Stomach smooth muscle (tissue), 2 donors: ENCODE data around the gene ST7L.

ENCODE experiments used
- H3K27ac ChIP-seq: one replicate; pipeline ENCODE4 v1.7.0; 2013; ENCODE audit warnings: mild to moderate bottlenecking, low read length, inconsistent platforms
- H3K27me3 ChIP-seq, 2 donors: one replicate each; pipeline ENCODE4 v1.7.0; 2013; ENCODE audit warnings: low read length in 2 of 2; ENCODE audit not compliant: insufficient read depth in 2 of 2, control insufficient read depth in 1 of 2
- H3K36me3 ChIP-seq, 2 donors: one replicate each; pipeline ENCODE4 v1.7.0; 2013; ENCODE audit warnings: low read length in 2 of 2; ENCODE audit not compliant: control insufficient read depth in 2 of 2, insufficient read depth in 2 of 2
- H3K4me1 ChIP-seq: one replicate; pipeline ENCODE4 v1.7.0; 2013; ENCODE audit warnings: low read length; ENCODE audit not compliant: control insufficient read depth, insufficient read depth
- H3K4me3 ChIP-seq, 2 donors: one replicate each; pipeline ENCODE4 v1.7.0; 2013; ENCODE audit warnings: low read length in 2 of 2
- H3K9ac ChIP-seq, 2 donors: one replicate each; pipeline ENCODE4 v1.7.0; 2013; ENCODE audit warnings: low read length in 2 of 2, mild to moderate bottlenecking in 1 of 2
- H3K9me3 ChIP-seq, 2 donors: one replicate each; pipeline ENCODE4 v1.7.0; 2013; ENCODE audit warnings: low read length in 2 of 2; ENCODE audit not compliant: control insufficient read depth in 2 of 2
- donor health status: healthy.
- donor health status: Pancreatic carcinoma.

Gene ST7L

GRCh38 chr1:112517231-112517630, 101.7 kb downstream of the ST7L start:
- Histone ChIP-seq H3K9ac (no peak overlapping the region), H3K36me3 (peaks cover 0 to 4% of the 10 kb centered on the region in 2 donors), H3K27me3 (peaks cover 0 to 2% of the 10 kb centered on the region in 2 donors), H3K4me1 (peaks cover 6% of the 10 kb centered on the region), H3K4me3 (no peak overlapping the region), H3K27ac (no peak overlapping the region), H3K9me3 (no peaks in the 10 kb centered on the region)

- Histone ChIP-seq H3K4me3 (no peak overlapping the region), H3K9ac (no peak overlapping the region), H3K27me3 (peaks cover 0 to 2% of the 10 kb centered on the region in 2 donors), H3K36me3 (peaks cover 0 to 4% of the 10 kb centered on the region in 2 donors), H3K4me1 (peaks cover 6% of the 10 kb centered on the region), H3K27ac (no peak overlapping the region), H3K9me3 (no peaks in the 10 kb centered on the region)
Measured at GRCh38 chr1:112516141-112516540, 102.8 kb downstream of the ST7L start.

- Histone ChIP-seq H3K9ac (no peak overlapping the region), H3K9me3 (no peaks in the 10 kb centered on the region), H3K4me1 (peaks cover 6% of the 10 kb centered on the region), H3K36me3 (peaks cover 0 to 4% of the 10 kb centered on the region in 2 donors), H3K27ac (no peak overlapping the region), H3K27me3 (peaks cover 0 to 2% of the 10 kb centered on the region in 2 donors), H3K4me3 (no peak overlapping the region)
Measured at GRCh38 chr1:112515311-112516009, 103.5 kb downstream of the ST7L start.

- Histone ChIP-seq H3K9ac (no peak overlapping the region), H3K36me3 (peaks cover 0 to 2% of the 10 kb centered on the region in 2 donors), H3K27ac (no peak overlapping the region), H3K4me1 (peaks cover 6% of the 10 kb centered on the region), H3K9me3 (no peaks in the 10 kb centered on the region), H3K4me3 (no peak overlapping the region), H3K27me3 (peaks cover 2 to 5% of the 10 kb centered on the region in 2 donors)
Measured at GRCh38 chr1:112514901-112515300, 104.0 kb downstream of the ST7L start.

- Histone ChIP-seq H3K27ac (no peak overlapping the region), H3K9ac (no peak overlapping the region), H3K4me3 (no peak overlapping the region), H3K9me3 (no peaks in the 10 kb centered on the region), H3K27me3 (peaks cover 8 to 21% of the 10 kb centered on the region in 2 donors), H3K4me1 (peaks cover 15% of the 10 kb centered on the region), H3K36me3 (peaks cover 0 to 2% of the 10 kb centered on the region in 2 donors)
Measured at GRCh38 chr1:112513112-112513870, 105.7 kb downstream of the ST7L start.

- Histone ChIP-seq H3K9ac (no peak overlapping the region), H3K9me3 (no peaks in the 10 kb centered on the region), H3K4me3 (no peak overlapping the region), H3K27ac (no peak overlapping the region), H3K36me3 (peaks cover 0 to 2% of the 10 kb centered on the region in 2 donors), H3K27me3 (peaks cover 21 to 35% of the 10 kb centered on the region in 2 donors), H3K4me1 (peaks cover 22% of the 10 kb centered on the region)
Measured at GRCh38 chr1:112511897-112512296, 107.0 kb downstream of the ST7L start.

GRCh38 chr1:112510340-112510739, 108.6 kb downstream of the ST7L start:
- H3K4me3 ChIP-seq: no peak overlapping the region
- H3K4me1 ChIP-seq: peaks cover 20% of the 10 kb centered on the region
- H3K9ac ChIP-seq: no peak overlapping the region
- no peak overlapping the region for H3K27ac ChIP-seq
- peaks cover 0 to 1% of the 10 kb centered on the region in 2 donors for H3K36me3 ChIP-seq
- no peaks in the 10 kb centered on the region for H3K9me3 ChIP-seq
- H3K27me3 ChIP-seq: peaks cover 26 to 35% of the 10 kb centered on the region in 2 donors

GRCh38 chr1:112509660-112510178, 109.2 kb downstream of the ST7L start:
- Histone ChIP-seq H3K4me1 (peaks cover 19% of the 10 kb centered on the region), H3K4me3 (peak overlapping the region in 1 of 2 donors; percentile 76), H3K36me3 (no peaks in the 10 kb centered on the region), H3K27me3 (peaks cover 28 to 35% of the 10 kb centered on the region in 2 donors), H3K27ac (no peak overlapping the region), H3K9me3 (no peaks in the 10 kb centered on the region), H3K9ac (no peak overlapping the region)

- peak overlapping the region; percentile 60 to 76 for H3K4me3 ChIP-seq
- H3K4me1 ChIP-seq: peaks cover 19% of the 10 kb centered on the region
- H3K27ac ChIP-seq: no peak overlapping the region
- peaks cover 31 to 38% of the 10 kb centered on the region in 2 donors for H3K27me3 ChIP-seq
- no peak overlapping the region for H3K9ac ChIP-seq
- no peaks in the 10 kb centered on the region for H3K36me3 ChIP-seq
- H3K9me3 ChIP-seq: no peaks in the 10 kb centered on the region
Measured at GRCh38 chr1:112509005-112509659, 109.8 kb downstream of the ST7L start.

- Histone ChIP-seq H3K27me3 (peaks cover 34 to 44% of the 10 kb centered on the region in 2 donors), H3K4me3 (peak within 1 kb of the TSS; percentile 60 to 76), H3K9ac (no peak within 1 kb of the TSS), H3K27ac (no peak within 1 kb of the TSS), H3K9me3 (no peaks in the 10 kb centered on the region), H3K4me1 (peaks cover 19% of the 10 kb centered on the region), H3K36me3 (no peaks in the 10 kb centered on the region)
Measured at GRCh38 chr1:112508278-112509004, 110.5 kb downstream of the ST7L start, which contains the start of gene WNT2B. Gene WNT2B, plus strand, starts transcription at chr1:112508965. Its CDS starts 298 bp downstream, at chr1:112509263.
